GM23338 (cell line): ENCODE results near the gene CACNG7. TPM values are rescaled to one million over a fixed set of nuclear protein-coding genes. Genes with fewer than 3 reads are reported as not detected.

Experiments used
- ATAC-seq: fragments of 200-7000 bp; cut with Tn5 transposase; 3 replicates; pipeline ENCODE4 v1.9.1; 2020
- DNase-seq: peaks from one replicate; pipeline ENCODE4 v3.0.0-alpha.2; 2015; ENCODE audit warnings: low spot score
- H2AFZ ChIP-seq: fragments of 200-600 bp; sonication (generic); 2 replicates; pipeline ENCODE4 v1.8.0; 2016; ENCODE audit warnings: antibody characterized with exemption, mild to moderate bottlenecking, moderate library complexity
- H3F3A ChIP-seq: fragments of 200-600 bp; sonication (generic); replicated peaks from 2 replicates; pipeline ENCODE4 v1.8.0; 2017; ENCODE audit warnings: antibody characterized with exemption, mixed run types, low read depth
- H3K27ac ChIP-seq: fragments of 200-600 bp; sonication (generic); 2 replicates; pipeline ENCODE4 v1.6.1; 2016; ENCODE audit warnings: low read depth
- H3K27me3 ChIP-seq: fragments of 200-600 bp; sonication (generic); 2 replicates; pipeline ENCODE4 v1.8.0; 2016; ENCODE audit warnings: mild to moderate bottlenecking, mixed run types, moderate library complexity; ENCODE audit not compliant: insufficient read depth
- H3K36me3 ChIP-seq: fragments of 200-600 bp; sonication (generic); 2 replicates; pipeline ENCODE4 v1.8.0; 2016; ENCODE audit warnings: mild to moderate bottlenecking; ENCODE audit not compliant: insufficient read depth
- H3K4me1 ChIP-seq: fragments of 200-600 bp; sonication (generic); 2 replicates; pipeline ENCODE4 v1.8.0; 2016; ENCODE audit warnings: mild to moderate bottlenecking, moderate library complexity; ENCODE audit not compliant: insufficient read depth
- H3K4me2 ChIP-seq: fragments of 200-600 bp; sonication (generic); 2 replicates; pipeline ENCODE4 v1.7.1; 2017; ENCODE audit warnings: mixed run types
- H3K4me3 ChIP-seq: fragments of 200-600 bp; sonication (generic); 2 replicates; pipeline ENCODE4 v1.6.1; 2016; ENCODE audit warnings: mixed run types
- H3K79me2 ChIP-seq: fragments of 200-600 bp; sonication (generic); replicated peaks from 2 replicates; pipeline ENCODE4 v1.8.0; 2017; ENCODE audit warnings: mild to moderate bottlenecking; ENCODE audit not compliant: insufficient read depth
- H3K9me2 ChIP-seq: fragments of 200-600 bp; sonication (generic); 2 replicates; pipeline ENCODE4 v1.8.0; 2017; ENCODE audit not compliant: insufficient read depth
- H4K20me1 ChIP-seq: fragments of 200-600 bp; sonication (generic); replicated peaks from 2 replicates; pipeline ENCODE4 v1.8.0; 2017; ENCODE audit warnings: mild to moderate bottlenecking; ENCODE audit not compliant: insufficient read depth
- H3K27ac Mint-ChIP-seq: 2 replicates; pipeline ENCODE4 v1.8.0; 2020; ENCODE audit warnings: inconsistent platforms, mild to moderate bottlenecking, moderate library complexity, mixed read lengths
- H3K27me3 Mint-ChIP-seq: 3 replicates; pipeline ENCODE4 v1.8.0; 2022; ENCODE audit warnings: low read depth, mild to moderate bottlenecking, moderate library complexity, mixed read lengths, inconsistent platforms; ENCODE audit not compliant: insufficient read depth, poor library complexity
- H3K36me3 Mint-ChIP-seq: 3 replicates; pipeline ENCODE4 v1.8.0; 2021; ENCODE audit warnings: low read depth, mild to moderate bottlenecking, inconsistent platforms, moderate library complexity, mixed read lengths
- H3K4me1 Mint-ChIP-seq: 3 replicates; pipeline ENCODE4 v1.8.0; 2020; ENCODE audit warnings: mild to moderate bottlenecking, inconsistent platforms, mixed read lengths
- H3K4me3 Mint-ChIP-seq: 3 replicates; pipeline ENCODE4 v1.8.0; 2021; ENCODE audit warnings: moderate library complexity, mild to moderate bottlenecking, inconsistent platforms, mixed read lengths
- H3K9me3 Mint-ChIP-seq: 3 replicates; pipeline ENCODE4 v1.8.0; 2020; ENCODE audit warnings: moderate library complexity, mild to moderate bottlenecking, inconsistent platforms, mixed read lengths
- CREB1 ChIP-seq: fragments of 250-450 bp; sonication (Bioruptor Pico); IDR thresholded peaks from 2 replicates; pipeline ENCODE4 v1.5.0; 2020; ENCODE audit warnings: low read depth, mild to moderate bottlenecking, moderate library complexity
- CTCF ChIP-seq, 2 experiments: fragments of 200-600 bp in 1 of 2; sonication (generic) in 1 of 2; conservative IDR thresholded peaks; 2 replicates each; pipeline versions ENCODE4 v1.5.1 to v1.6.1; 2016 to 2017; ENCODE audit warnings: antibody characterized with exemption in 2 of 2, low read depth in 2 of 2, mild to moderate bottlenecking in 2 of 2, moderate library complexity in 1 of 2
- STAT1 ChIP-seq: IDR thresholded peaks from one replicate; pipeline ENCODE4 v1.6.1; 2016; ENCODE audit warnings: antibody characterized with exemption; ENCODE audit not compliant: unreplicated experiment
- ZNF331 ChIP-seq: fragments of 250-450 bp; sonication (Bioruptor Pico); IDR thresholded peaks from 2 replicates; pipeline ENCODE4 v1.5.0; 2020; ENCODE audit warnings: low read depth, mild to moderate bottlenecking, moderate library complexity
- ZNF462 ChIP-seq: fragments of 250-450 bp; sonication (Bioruptor Pico); IDR thresholded peaks from 2 replicates; pipeline ENCODE4 v1.5.0; 2020; ENCODE audit warnings: mild to moderate bottlenecking, moderate library complexity
- polyA plus RNA-seq: library from polyadenylated mRNA; unstranded; fragments of >200 nt; fragmentation: Nextera tagmentation; extraction: Ambion mirVana; gene quantifications from 2 replicates; pipeline ENCODE4 v1.2.1, GENCODE V29; 2016
- total RNA-seq: library from RNA; depleted of rRNA; stranded (reverse); fragments of >200 nt; shearing (Covaris generic); gene quantifications from 2 replicates; pipeline ENCODE4 v1.2.3, GENCODE V29; 2014

Gene CACNG7
- total and polyA plus RNA-seq, 2 experiments from 2014 or later = 9.8 to 15.6 TPM

- H3K27ac ChIP-seq = no peak overlapping the region
- H3K36me3 Mint-ChIP-seq = peaks cover 76% of the 10 kb centered on the region
- no peak for DNase-seq
- H3K9me2 ChIP-seq = no peaks in the 10 kb centered on the region
- H3K27me3 ChIP-seq = no peaks in the 10 kb centered on the region
- peaks cover 2% of the 10 kb centered on the region; the same call in 1 of the 3 replicates for H3K4me1 Mint-ChIP-seq
- H3K4me3 Mint-ChIP-seq = no peak overlapping the region; the same call in 2 of the 3 replicates
- H3K9me3 Mint-ChIP-seq = peaks cover 6% of the 10 kb centered on the region; the same call in 2 of the 3 replicates
- no peak overlapping the region for H2AFZ ChIP-seq
- peaks cover 20% of the 10 kb centered on the region; the same call in 1 of the 2 replicates for H3K79me2 ChIP-seq
- no peak overlapping the region for H3K27ac Mint-ChIP-seq
- H4K20me1 ChIP-seq = peaks cover 7% of the 10 kb centered on the region
- H3K4me2 ChIP-seq = no peak overlapping the region
- no peak overlapping the region for H3K4me3 ChIP-seq
- TF ChIP-seq ZNF462 = no peak
- no peak for TF ChIP-seq STAT1
- H3K36me3 ChIP-seq = peaks cover 32% of the 10 kb centered on the region
- no peaks in the 10 kb centered on the region; the same call in 1 of the 2 replicates for H3K4me1 ChIP-seq
- H3K27me3 Mint-ChIP-seq = peaks cover 7% of the 10 kb centered on the region
- ATAC-seq = no peak
- peaks cover 15% of the 10 kb centered on the region; the same call in 1 of the 2 replicates for H3F3A ChIP-seq
These were observed 8.3 kb downstream of the CACNG7 start for GRCh38 chr19:53917356-53917755.

- peaks cover 5% of the 10 kb centered on the region for H3K9me3 Mint-ChIP-seq
- H3K4me1 Mint-ChIP-seq = peaks cover 6% of the 10 kb centered on the region
- H3K27ac ChIP-seq = no peak overlapping the region
- ATAC-seq (peak; percentile 100), DNase-seq (peak; percentile 97)
- H4K20me1 ChIP-seq = peaks cover 14% of the 10 kb centered on the region; the same call in 1 of the 2 replicates
- no peak overlapping the region; the same call in 2 of the 3 replicates for H3K4me3 Mint-ChIP-seq
- no peaks in the 10 kb centered on the region for H3K9me2 ChIP-seq
- H3K36me3 Mint-ChIP-seq = peaks cover 63% of the 10 kb centered on the region
- no peaks in the 10 kb centered on the region for H3K4me1 ChIP-seq
- H3K27me3 ChIP-seq = no peaks in the 10 kb centered on the region
- H3K4me3 ChIP-seq = no peak overlapping the region
- no peaks in the 10 kb centered on the region for H3K79me2 ChIP-seq
- peaks cover 22% of the 10 kb centered on the region for H3K36me3 ChIP-seq
- H3F3A ChIP-seq = 0 out of 2 replicates have a peak, but pooled peaks cover 5% of the 10 kb centered on the region
- no peak overlapping the region for H3K27ac Mint-ChIP-seq
- no peak overlapping the region for H2AFZ ChIP-seq
- no peak overlapping the region for H3K4me2 ChIP-seq
- peaks cover 6% of the 10 kb centered on the region for H3K27me3 Mint-ChIP-seq
- TF ChIP-seq CREB1 = peak; percentile 59; the same call in 1 of the 2 replicates
- TF ChIP-seq ZNF331 (CRISPR knock-in tag) = no peak
- TF ChIP-seq CTCF (conservative IDR thresholded peaks at IDR 0.05; ENCODE audit: low read depth in 2 of 2) = no peak
These were observed 18.7 kb downstream of the CACNG7 start for GRCh38 chr19:53927739-53928138.
